DLD1 (cell line): ENCODE results near the gene MISFA.
"Not testable (repeated sequence)": the region's sequence is repeated elsewhere in the genome, so short reads cannot be mapped to it uniquely, and the experiment has no call there.

Experiments used
- in situ Hi-C: cut with HindIII; loops from 2 replicates; pipeline ENCODE4 v1.10.0; 2017; ENCODE audit warnings: low sequenced_read_pairs

MISFA gene

GRCh38 chr11:18617688-18618341, 18.2 kb downstream of the MISFA start:
- in situ Hi-C loops: no loop called here

- in situ Hi-C loops: no loop called here
Measured at GRCh38 chr11:18618342-18619025, 18.9 kb downstream of the MISFA start.

- in situ Hi-C loops: no loop called here
Measured at GRCh38 chr11:18623707-18624106, 24.1 kb downstream of the MISFA start.

GRCh38 chr11:18624161-18624560, 24.6 kb downstream of the MISFA start:
- in situ Hi-C loops: no loop called here

GRCh38 chr11:18632841-18633240, 33.3 kb downstream of the MISFA start:
- in situ Hi-C loops: no loop called here

GRCh38 chr11:18633256-18634139, 33.9 kb downstream of the MISFA start:
- in situ Hi-C loops: no loop called here

- in situ Hi-C loops: no loop called here
Measured at GRCh38 chr11:18634140-18635032, 34.8 kb downstream of the MISFA start, which contains the start of gene SPTY2D1. SPTY2D1 (minus strand) TSS chr11:18634342; CDS start chr11:18634257, 85 bp downstream.

GRCh38 chr11:18641677-18642076, 42.1 kb downstream of the MISFA start:
- in situ Hi-C loops: no loop called here

- in situ Hi-C loops: not testable (repeated sequence)
Measured at GRCh38 chr11:18643034-18643433, 43.4 kb downstream of the MISFA start.

GRCh38 chr11:18650353-18650752, 50.8 kb downstream of the MISFA start:
- in situ Hi-C loops: no loop called here

- in situ Hi-C loops: no loop called here
Measured at GRCh38 chr11:18650859-18651557, 51.4 kb downstream of the MISFA start.
